GM12878 (cell line): ENCODE results near the gene HSP90AA1. TPM values are rescaled to one million over a fixed set of nuclear protein-coding genes. Genes with fewer than 3 reads are reported as not detected.

Experiments used
- ATAC-seq: fragments of 200-7000 bp; cut with Tn5 transposase; 3 replicates; pipeline ENCODE4 v1.9.1; 2020; ENCODE audit warnings: mild to moderate bottlenecking, moderate library complexity
- BruUV-seq: library from RNA; stranded (reverse); fragments of 400-500 nt; replicated peaks from 2 replicates; lab custom pipeline; 2021; lab: Mats Ljungman, UMichigan
- CTCF ChIA-PET: fragments of 300-600 bp; sonication (Branson Sonifier 250); formaldehyde crosslinking; extraction: SDS; loops from one replicate; lab custom pipeline; 2021; ENCODE audit warnings: inconsistent platforms; lab: Yijun Ruan, JAX
- POLR2A ChIA-PET: fragments of 350-600 bp; formaldehyde crosslinking; extraction: SDS; loops from one replicate; lab custom pipeline; 2021; ENCODE audit warnings: inconsistent platforms; lab: Charles Lee
- RAD21 ChIA-PET: fragments of 300-600 bp; sonication (Branson Sonifier 250); formaldehyde crosslinking; loops from one replicate; lab custom pipeline; 2023; ENCODE audit warnings: antibody characterized with exemption; ENCODE audit not compliant: unreplicated experiment; lab: Charles Lee
- SMC1A ChIA-PET: fragments of 300-600 bp; sonication (Branson Sonifier 250); formaldehyde crosslinking; loops from one replicate; lab custom pipeline; 2023; ENCODE audit not compliant: unreplicated experiment, uncharacterized antibody; lab: Charles Lee
- DNase-seq: peaks from one replicate; pipeline ENCODE4 v3.0.0-alpha.2; 2011; ENCODE audit warnings: low read depth, low spot score
- FAIRE-seq: peaks from 3 replicates; lab custom pipeline; 2011; peaks lifted over from hg19 to GRCh38; lab: Jason Lieb, UNC
- H2AFZ ChIP-seq: 2 replicates; pipeline ENCODE4 v1.6.0; 2011; ENCODE audit warnings: low read depth, low read length, control low read depth; ENCODE audit not compliant: control insufficient read depth
- H3K27ac ChIP-seq: 2 replicates; pipeline ENCODE4 v1.5.1; 2011; ENCODE audit warnings: control low read depth; ENCODE audit not compliant: control insufficient read depth, insufficient read depth
- H3K27me3 ChIP-seq, 2 experiments: replicated peaks in 1 of 2; 2 replicates each; pipeline versions ENCODE4 v1.6.0 to v1.6.1; 2011; ENCODE audit warnings: low read length in 1 of 2; ENCODE audit not compliant: control insufficient read depth in 2 of 2, insufficient read depth in 2 of 2
- H3K36me3 ChIP-seq, 2 experiments: 2 replicates each; pipeline ENCODE4 v1.5.1; 2011; ENCODE audit warnings: low read length in 1 of 2; ENCODE audit not compliant: control insufficient read depth in 2 of 2, insufficient read depth in 2 of 2
- H3K4me1 ChIP-seq: 2 replicates; pipeline ENCODE4 v1.6.1; 2011; ENCODE audit warnings: mild to moderate bottlenecking, low read length, moderate library complexity, mixed read lengths; ENCODE audit not compliant: control insufficient read depth, insufficient read depth
- H3K4me2 ChIP-seq: 2 replicates; pipeline ENCODE4 v1.6.0; 2011; ENCODE audit warnings: control low read depth; ENCODE audit not compliant: control insufficient read depth, insufficient read depth
- H3K4me3 ChIP-seq: fragments of 200-600 bp; sonication (generic); 2 replicates; pipeline ENCODE4 v1.5.1; 2016
- H3K79me2 ChIP-seq: 2 replicates; pipeline ENCODE4 v1.6.0; 2011; ENCODE audit warnings: low read length; ENCODE audit not compliant: control insufficient read depth, insufficient read depth
- H3K9ac ChIP-seq: 2 replicates; pipeline ENCODE4 v1.8.0; 2011; ENCODE audit warnings: low read length, control low read depth, mixed read lengths; ENCODE audit not compliant: control insufficient read depth, insufficient read depth
- H3K9me3 ChIP-seq: replicated peaks from 3 replicates; pipeline ENCODE4 v1.5.1; 2011; ENCODE audit warnings: mild to moderate bottlenecking, low read length; ENCODE audit not compliant: control insufficient read depth, insufficient read depth
- H4K20me1 ChIP-seq: 2 replicates; pipeline ENCODE4 v1.6.0; 2011; ENCODE audit not compliant: control insufficient read depth, insufficient read depth
- CHD2 ChIP-seq: IDR thresholded peaks from 2 replicates; pipeline ENCODE4 v1.6.1; 2011; ENCODE audit warnings: low read depth, low read length, improper control_type of control experiment, borderline replicate concordance
- CREB1 ChIP-seq: IDR thresholded peaks from 2 replicates; pipeline ENCODE4 v1.6.1; 2012; ENCODE audit warnings: low read depth, mild to moderate bottlenecking, inconsistent platforms
- GATAD2B ChIP-seq: fragments of 450-650 bp; conservative IDR thresholded peaks from 2 replicates; pipeline ENCODE4 v1.6.1; 2017; ENCODE audit warnings: low read depth, mild to moderate bottlenecking, moderate library complexity
- HDAC6 ChIP-seq: fragments of 200-600 bp; sonication (generic); IDR thresholded peaks from one replicate; pipeline ENCODE4 v1.8.0; 2017; ENCODE audit warnings: antibody characterized with exemption; ENCODE audit not compliant: unreplicated experiment
- PAX5 ChIP-seq: IDR thresholded peaks from 2 replicates; pipeline ENCODE4 v1.6.1; 2011; ENCODE audit warnings: low read depth, low read length, borderline replicate concordance
- PML ChIP-seq: IDR thresholded peaks from 2 replicates; pipeline ENCODE4 v1.6.1; 2012; ENCODE audit warnings: low read length, inconsistent platforms
- RCOR1 ChIP-seq: conservative IDR thresholded peaks from 2 replicates; pipeline ENCODE4 v1.6.1; 2012; ENCODE audit warnings: low read depth, low read length, improper control_type of control experiment
- SREBF2 ChIP-seq: IDR thresholded peaks from 2 replicates; pipeline ENCODE4 v1.6.1; 2012; ENCODE audit warnings: mild to moderate bottlenecking, low read length
- SRF ChIP-seq, 2 experiments: IDR thresholded peaks; 2 replicates each; pipeline ENCODE4 v1.6.1; 2011; ENCODE audit warnings: low read depth in 2 of 2, low read length in 2 of 2, mild to moderate bottlenecking in 1 of 2, moderate library complexity in 1 of 2
- WRNIP1 ChIP-seq: IDR thresholded peaks from 2 replicates; pipeline ENCODE4 v1.6.1; 2011; ENCODE audit warnings: low read depth, low read length, improper control_type of control experiment, borderline replicate concordance
- ZNF207 ChIP-seq: fragments of 450-650 bp; IDR thresholded peaks from 2 replicates; pipeline ENCODE4 v1.6.1; 2014; ENCODE audit warnings: antibody characterized with exemption, mild to moderate bottlenecking, borderline replicate concordance
- ZZZ3 ChIP-seq: IDR thresholded peaks from 2 replicates; pipeline ENCODE4 v1.6.1; 2011; ENCODE audit warnings: low read depth; ENCODE audit not compliant: control insufficient read depth, insufficient read length
- WGBS: methylation state at CpG from one replicate; pipeline ENCODE4 v1.1.6; 2016; ENCODE audit warnings: low lambda C conversion rate; ENCODE audit not compliant: insufficient replicate concordance, insufficient coverage; ENCODE audit errors: missing lambda C conversion rate; 5-methylcytosine and 5-hydroxymethylcytosine counted together
- in situ Hi-C: fragments of 300-500 bp; cut with MboI; formaldehyde crosslinking; loops from 9 replicates; pipeline ENCODE4 v1.14.3; 2018; ENCODE audit warnings: mixed read lengths
- intact Hi-C: fragments of 100-400 bp; cut with micrococcal nuclease; formaldehyde crosslinking; loops from one replicate; pipeline ENCODE4 v1.14.2; 2022; ENCODE audit not compliant: unreplicated experiment
- polyA plus RNA-seq, 11 experiments: library from polyadenylated mRNA; depleted of rRNA in 4 of 11; unstranded in 6 of 11; stranded (reverse) in 5 of 11; fragments of >200 nt; fragmentation: Nextera tagmentation in 4 of 11; fragmentation: Illumina TruSeq in 1 of 11; extraction: Ambion mirVana in 4 of 11; extraction: Trizol in 1 of 11; gene quantifications; 1 replicate in 1 of 11; 2 replicates in 10 of 11; pipeline versions ENCODE4 v1.2.1 to v1.2.3, GENCODE V29; 2011 to 2016; ENCODE audit warnings: inconsistent platforms in 2 of 11, missing spikeins in 2 of 11, low read depth in 1 of 11
- total RNA-seq, 4 experiments: library from RNA; depleted of rRNA in 3 of 4; stranded (reverse); fragments of >200 nt in 3 of 4; fragmentation: Illumina TruSeq in 1 of 4; extraction: Trizol in 1 of 4; gene quantifications; 2 replicates each; pipeline versions ENCODE4 v1.2.1 to v1.2.3, GENCODE V29; 2013 to 2021

Gene HSP90AA1
- total and polyA plus RNA-seq, 10 of the 15 experiments (the other 5 are each of a cell fraction or from before 2014, with no cell fraction given) = 262 to 1,315 (median 635) TPM

GRCh38 chr14:102063808-102064429 lies 22.9 kb downstream of the HSP90AA1 start:
- Histone ChIP-seq H3K4me2 (no peak overlapping the region), H3K9ac (no peak overlapping the region), H2AFZ (no peak overlapping the region), H3K36me3 (no peaks in the 10 kb centered on the region), H3K79me2 (no peaks in the 10 kb centered on the region), H3K27ac (no peak overlapping the region), H3K27me3 (no peaks in the 10 kb centered on the region), H3K4me1 (no peaks in the 10 kb centered on the region), H4K20me1 (no peaks in the 10 kb centered on the region), H3K4me3 (no peak overlapping the region), H3K9me3 (no peaks in the 10 kb centered on the region)
- in situ Hi-C loops (no loop called here), intact Hi-C loops (loop anchor here (2.0 kb wide), 2 partner anchors 33 to 251 kb away; no protein-coding TSS in a partner anchor)
- TF ChIP-seq CHD2 (no peak), HDAC6 (no peak), ZZZ3 (no peak), GATAD2B (no peak), PML (no peak), RCOR1 (no peak), PAX5 (no peak), WRNIP1 (no peak), SREBF2 (no peak), ZNF207 (no peak), SRF (IDR thresholded peaks at IDR 0.05; ENCODE audit: low read depth in 2 of 2, low read length in 2 of 2) (no peak), CREB1 (no peak)
- no peak for DNase-seq
- FAIRE-seq = no peak
- no peak for ATAC-seq
- POLR2A ChIA-PET = no interaction called here
- CTCF ChIA-PET = interaction anchor here (0.9 to 2.9 kb wide), 2 partner anchors 27 to 33 kb away, joined by 5 to 19 read pairs; no protein-coding TSS in a partner anchor
- RAD21 ChIA-PET = interaction anchor here (1.2 to 2.0 kb wide), 4 partner anchors 33 to 250 kb away, joined by 3 to 10 read pairs (median 5); no protein-coding TSS in a partner anchor
- WGBS = 55% methylated on average over 14 of the region's 14 CpGs
- no TSS peak for BruUV-seq
- SMC1A ChIA-PET = interaction anchor here (0.6 to 0.8 kb wide), 2 partner anchors 35 to 77 kb away, joined by 3 read pairs; no protein-coding TSS in a partner anchor
